H1 (cell line): Measurements from ENCODE around the gene IFT80. TPM values are rescaled to one million over a fixed set of nuclear protein-coding genes. Genes with fewer than 3 reads are reported as not detected.

ENCODE experiments used
- CTCF ChIA-PET: fragments of 300-600 bp; sonication (Branson Sonifier 250); formaldehyde crosslinking; loops from one replicate; lab custom pipeline; 2021; ENCODE audit not compliant: partially characterized antibody; lab: Charles Lee
- POLR2A ChIA-PET: fragments of 300-600 bp; sonication (Branson Sonifier 250); formaldehyde crosslinking; loops from one replicate; lab custom pipeline; 2021; ENCODE audit warnings: inconsistent platforms; ENCODE audit not compliant: partially characterized antibody; lab: Charles Lee
- DNase-seq, 2 experiments: peaks; one replicate each; pipeline versions ENCODE4 v3.0.0 to v3.0.0-alpha.2; 2010 to 2022; ENCODE audit warnings: low spot score in 2 of 2, low read depth in 1 of 2, mixed read lengths in 1 of 2
- FAIRE-seq: peaks from 2 replicates; lab custom pipeline; 2011; peaks lifted over from hg19 to GRCh38; lab: Jason Lieb, UNC
- H2AFZ ChIP-seq: 2 replicates; pipeline ENCODE4 v1.8.1; 2012; ENCODE audit warnings: low read length, inconsistent platforms
- H2AK5ac ChIP-seq: 2 replicates; pipeline ENCODE4 v1.6.1; 2013; ENCODE audit warnings: low read depth, low read length
- H2BK120ac ChIP-seq: replicated peaks from 2 replicates; pipeline ENCODE3; 2013; ENCODE audit warnings: low read depth, low read length, inconsistent platforms
- H2BK12ac ChIP-seq: 2 replicates; pipeline ENCODE4 v1.6.1; 2013; ENCODE audit warnings: low read depth, low read length
- H2BK15ac ChIP-seq: 2 replicates; pipeline ENCODE4 v1.6.1; 2013; ENCODE audit warnings: low read length
- H2BK20ac ChIP-seq: 2 replicates; pipeline ENCODE4 v1.6.1; 2013; ENCODE audit warnings: low read length
- H2BK5ac ChIP-seq: 2 replicates; pipeline ENCODE4 v1.6.1; 2013; ENCODE audit warnings: low read depth, low read length
- H3K14ac ChIP-seq: 2 replicates; pipeline ENCODE4 v1.6.1; 2013; ENCODE audit warnings: inconsistent platforms; ENCODE audit not compliant: insufficient read length
- H3K18ac ChIP-seq: 2 replicates; pipeline ENCODE4 v1.6.1; 2013; ENCODE audit warnings: low read length; ENCODE audit errors: extremely low read depth
- H3K23ac ChIP-seq: 2 replicates; pipeline ENCODE4 v1.6.1; 2013; ENCODE audit warnings: inconsistent platforms; ENCODE audit not compliant: insufficient read length
- H3K23me2 ChIP-seq: 2 replicates; pipeline ENCODE4 v1.6.1; 2013; ENCODE audit warnings: low read depth, low read length
- H3K27ac ChIP-seq: 2 replicates; pipeline ENCODE4 v1.6.1; 2011; ENCODE audit warnings: low read depth, low read length, inconsistent platforms
- H3K27me3 ChIP-seq, 4 experiments: replicated peaks in 1 of 4; 1 replicate in 1 of 4; 2 replicates in 3 of 4; pipeline versions ENCODE4 v1.6.1 to v1.8.1; 2011 to 2013; ENCODE audit warnings: low read length in 3 of 4, mild to moderate bottlenecking in 3 of 4, inconsistent platforms in 2 of 4, mixed read lengths in 2 of 4, moderate library complexity in 1 of 4; ENCODE audit not compliant: control insufficient read depth in 3 of 4, insufficient read depth in 3 of 4; ENCODE audit errors: extremely low read depth in 1 of 4
- H3K36me3 ChIP-seq, 4 experiments: 2 replicates each; pipeline versions ENCODE4 v1.6.1 to v1.8.1; 2011 to 2013; ENCODE audit warnings: mild to moderate bottlenecking in 4 of 4, low read length in 3 of 4, moderate library complexity in 2 of 4, control low read depth in 1 of 4, inconsistent platforms in 1 of 4; ENCODE audit not compliant: insufficient read depth in 4 of 4, control insufficient read depth in 2 of 4
- H3K4ac ChIP-seq: replicated peaks from 2 replicates; pipeline ENCODE3; 2013; ENCODE audit warnings: low read length, low read depth, mixed read lengths, inconsistent platforms; ENCODE audit not compliant: insufficient read length
- H3K4me1 ChIP-seq, 4 experiments: replicated peaks in 1 of 4; 1 replicate in 1 of 4; 2 replicates in 3 of 4; pipeline versions ENCODE4 v1.6.1 to v1.8.1; 2011 to 2013; ENCODE audit warnings: low read length in 3 of 4, inconsistent platforms in 2 of 4, mixed read lengths in 1 of 4; ENCODE audit not compliant: insufficient read depth in 4 of 4, control insufficient read depth in 3 of 4
- H3K4me2 ChIP-seq, 2 experiments: 2 replicates each; pipeline versions ENCODE4 v1.6.1 to v1.8.1; 2011 to 2013; ENCODE audit warnings: low read depth in 2 of 2, low read length in 2 of 2, control low read depth in 1 of 2, inconsistent platforms in 1 of 2, mild to moderate bottlenecking in 1 of 2; ENCODE audit not compliant: insufficient read depth in 1 of 2
- H3K4me3 ChIP-seq, 4 experiments: fragments of 200-600, 300-600 bp in 1 of 4; sonication (generic), shearing (Covaris generic), sonication (Bioruptor Twin) in 1 of 4; 2 replicates each; pipeline versions ENCODE4 v1.5.1 to v1.8.1; 2011 to 2016; ENCODE audit warnings: low read length in 4 of 4, low read depth in 3 of 4, control low read depth in 2 of 4, inconsistent platforms in 2 of 4, mild to moderate bottlenecking in 2 of 4, mixed read lengths in 1 of 4, moderate library complexity in 1 of 4; ENCODE audit not compliant: insufficient read depth in 2 of 4; ENCODE audit errors: extremely low read depth in 1 of 4
- H3K56ac ChIP-seq: replicated peaks from 2 replicates; pipeline ENCODE3; 2013; ENCODE audit warnings: low read depth, mild to moderate bottlenecking, mixed read lengths, low read length, inconsistent platforms; ENCODE audit not compliant: insufficient read length
- H3K79me1 ChIP-seq: 2 replicates; pipeline ENCODE4 v1.6.1; 2013; ENCODE audit warnings: low read depth, low read length, control low read depth
- H3K79me2 ChIP-seq, 2 experiments: 2 replicates each; pipeline versions ENCODE4 v1.6.1 to v1.8.1; 2012 to 2013; ENCODE audit warnings: low read length in 2 of 2, mild to moderate bottlenecking in 2 of 2, inconsistent platforms in 1 of 2; ENCODE audit not compliant: insufficient read depth in 2 of 2, control insufficient read depth in 1 of 2
- H3K9ac ChIP-seq, 4 experiments: replicated peaks in 1 of 4; 1 replicate in 1 of 4; 2 replicates in 3 of 4; pipeline versions ENCODE4 v1.6.1 to v1.8.1; 2011 to 2013; ENCODE audit warnings: low read depth in 3 of 4, low read length in 3 of 4, control low read depth in 2 of 4, mild to moderate bottlenecking in 2 of 4, moderate library complexity in 2 of 4, inconsistent platforms in 1 of 4; ENCODE audit errors: extremely low read depth in 1 of 4
- H3K9me3 ChIP-seq, 2 experiments: 2 replicates each; pipeline versions ENCODE4 v1.6.1 to v1.8.1; 2012 to 2013; ENCODE audit warnings: mild to moderate bottlenecking in 2 of 2, moderate library complexity in 2 of 2, control low read depth in 1 of 2, inconsistent platforms in 1 of 2, low read depth in 1 of 2, low read length in 1 of 2, mixed read lengths in 1 of 2; ENCODE audit not compliant: insufficient read depth in 2 of 2
- H4K20me1 ChIP-seq, 2 experiments: replicated peaks in 1 of 2; 2 replicates each; pipeline versions ENCODE3 to v1.8.1; 2011 to 2013; ENCODE audit warnings: inconsistent platforms in 2 of 2, low read length in 2 of 2, mild to moderate bottlenecking in 1 of 2; ENCODE audit not compliant: insufficient read depth in 2 of 2, control insufficient read depth in 1 of 2
- H4K5ac ChIP-seq: 2 replicates; pipeline ENCODE4 v1.6.1; 2013; ENCODE audit warnings: low read length, low read depth, mixed read lengths, inconsistent platforms; ENCODE audit not compliant: insufficient read length
- H4K8ac ChIP-seq: 2 replicates; pipeline ENCODE4 v1.8.0; 2013; ENCODE audit warnings: mild to moderate bottlenecking, moderate library complexity, low read length, inconsistent platforms; ENCODE audit not compliant: insufficient read depth; ENCODE audit errors: extremely low read depth
- H4K91ac ChIP-seq: replicated peaks from 2 replicates; pipeline ENCODE3; 2013; ENCODE audit warnings: low read length, mixed read lengths, inconsistent platforms; ENCODE audit not compliant: insufficient read length
- CEBPB ChIP-seq: IDR thresholded peaks from 2 replicates; pipeline ENCODE4 v1.6.1; 2012; ENCODE audit warnings: low read depth, low read length
- EZH2 ChIP-seq: fragments of 200-600 bp; sonication (generic); IDR thresholded peaks from 2 replicates; pipeline ENCODE4 v1.7.1; 2012; ENCODE audit warnings: low read depth, mild to moderate bottlenecking, moderate library complexity, low read length, inconsistent platforms; ENCODE audit not compliant: severe bottlenecking
- NRF1 ChIP-seq: IDR thresholded peaks from 2 replicates; pipeline ENCODE4 v1.6.1; 2011; ENCODE audit warnings: mild to moderate bottlenecking, low read depth, low read length, improper control_type of control experiment
- POLR2A ChIP-seq, 2 experiments: IDR thresholded peaks; 1 replicate in 1 of 2; 2 replicates in 1 of 2; pipeline ENCODE4 v1.6.1; 2011; ENCODE audit warnings: low read depth in 2 of 2, low read length in 2 of 2, mild to moderate bottlenecking in 2 of 2; ENCODE audit errors: control extremely low read depth in 1 of 2
- POU5F1 ChIP-seq: IDR thresholded peaks from 2 replicates; pipeline ENCODE4 v1.6.1; 2011; ENCODE audit warnings: low read depth, mild to moderate bottlenecking, low read length, moderate library complexity
- RFX5 ChIP-seq: IDR thresholded peaks from 2 replicates; pipeline ENCODE4 v1.6.1; 2011; ENCODE audit warnings: low read depth, low read length, improper control_type of control experiment, borderline replicate concordance
- RXRA ChIP-seq: IDR thresholded peaks from 2 replicates; pipeline ENCODE4 v1.6.1; 2011; ENCODE audit warnings: low read depth, mild to moderate bottlenecking, low read length, moderate library complexity; ENCODE audit not compliant: insufficient read depth
- SP1 ChIP-seq: IDR thresholded peaks from 2 replicates; pipeline ENCODE4 v1.6.1; 2011; ENCODE audit warnings: low read depth, low read length
- SP2 ChIP-seq: IDR thresholded peaks from 2 replicates; pipeline ENCODE4 v1.6.1; 2012; ENCODE audit warnings: mild to moderate bottlenecking, low read length, inconsistent platforms
- SP4 ChIP-seq: IDR thresholded peaks from 2 replicates; pipeline ENCODE4 v1.6.1; 2012; ENCODE audit warnings: low read length, inconsistent platforms
- SRF ChIP-seq: IDR thresholded peaks from 2 replicates; pipeline ENCODE4 v1.6.1; 2011; ENCODE audit warnings: mild to moderate bottlenecking, low read depth, low read length, moderate library complexity
- SUZ12 ChIP-seq: fragments of 200-600 bp; sonication (generic); IDR thresholded peaks from 2 replicates; pipeline ENCODE4 v1.6.1; 2012; ENCODE audit warnings: mild to moderate bottlenecking, inconsistent platforms, low read length, moderate library complexity, mixed read lengths
- TEAD4 ChIP-seq: IDR thresholded peaks from 2 replicates; pipeline ENCODE4 v1.6.1; 2012; ENCODE audit warnings: low read depth, low read length, inconsistent platforms, mixed read lengths
- USF2 ChIP-seq: IDR thresholded peaks from 2 replicates; pipeline ENCODE4 v1.6.1; 2011; ENCODE audit warnings: low read length, improper control_type of control experiment
- ZNF274 ChIP-seq: IDR thresholded peaks from 2 replicates; pipeline ENCODE4 v1.7.0; 2012; ENCODE audit warnings: low read length, borderline replicate concordance; ENCODE audit errors: extremely low read depth
- WGBS, 2 experiments: shearing (Covaris generic) in 1 of 2; methylation state at CpG; one replicate each; pipeline versions ENCODE4 v1.1.6 to v1.1.7; 2013 to 2015; ENCODE audit warnings: low lambda C conversion rate in 2 of 2, mixed read lengths in 2 of 2, inconsistent platforms in 1 of 2, low coverage in 1 of 2, missing lambda C conversion rate in 1 of 2; ENCODE audit not compliant: insufficient replicate concordance in 2 of 2, insufficient coverage in 1 of 2, insufficient read length in 1 of 2; ENCODE audit errors: extremely low coverage in 1 of 2, missing lambda C conversion rate in 1 of 2; 5-methylcytosine and 5-hydroxymethylcytosine counted together
- polyA plus RNA-seq, 7 experiments: library from polyadenylated mRNA; depleted of rRNA in 3 of 7; stranded (reverse) in 5 of 7; unstranded in 2 of 7; fragments of >200 nt in 5 of 7; fragments of 200-250 nt in 2 of 7; gene quantifications; 1 replicate in 5 of 7; 2 replicates in 1 of 7; 4 replicates in 1 of 7; pipeline versions ENCODE4 v1.2.1 to v1.2.3, GENCODE V29; 2011 to 2013; ENCODE audit warnings: missing spikeins in 2 of 7, mixed read lengths in 2 of 7
- total RNA-seq: library from RNA; stranded (reverse); fragmentation: NEBNext Ultra II Directional; extraction: Animal tissue kit (Norgen Biotek cat#: 25700); gene quantifications from 2 replicates; pipeline ENCODE4 v1.2.1, GENCODE V29; 2021

Gene IFT80
- total and polyA plus RNA-seq, 2 of the 8 experiments (the other 6 are each of a cell fraction or from before 2014, with no cell fraction given), result 7.2 to 25.9 TPM

- no peak overlapping the region for H3K4me2 ChIP-seq
- H4K20me1 ChIP-seq, result peaks cover 0 to 7% of the 10 kb centered on the region in 2 experiments
- FAIRE-seq, result no peak
- H3K4ac ChIP-seq, result no peak overlapping the region
- H3K23me2 ChIP-seq, result no peaks in the 10 kb centered on the region
- DNase-seq, result no peak
- H3K79me1 ChIP-seq, result no peaks in the 10 kb centered on the region
- H2BK15ac ChIP-seq, result no peak overlapping the region
- peaks cover 5 to 81% (median 43%) of the 10 kb centered on the region in 4 experiments for H3K36me3 ChIP-seq
- no peak overlapping the region for H3K56ac ChIP-seq
- H3K27ac ChIP-seq, result no peak overlapping the region
- H3K23ac ChIP-seq, result no peak overlapping the region
- H2BK12ac ChIP-seq, result no peak overlapping the region
- no peak overlapping the region for H4K8ac ChIP-seq
- peaks cover 0 to 64% of the 10 kb centered on the region in 2 experiments; a peak in 3 of 4 replicates for H3K79me2 ChIP-seq
- no peak overlapping the region for H2AFZ ChIP-seq
- CTCF ChIA-PET, result interaction anchor here (0.6 to 1.7 kb wide), 5 partner anchors 11 to 404 kb away, joined by 3 to 4 read pairs (median 3); partner anchors contain the start of gene TRIM59
- no peak overlapping the region for H3K4me3 ChIP-seq
- H4K5ac ChIP-seq, result no peak overlapping the region
- H3K14ac ChIP-seq, result no peak overlapping the region
- H4K91ac ChIP-seq, result no peak overlapping the region
- H2BK20ac ChIP-seq, result no peak overlapping the region
- H3K27me3 ChIP-seq, result no peaks in the 10 kb centered on the region
- H3K18ac ChIP-seq, result no peak overlapping the region
- H3K4me1 ChIP-seq, result peaks cover 0 to 5% (median under 1%) of the 10 kb centered on the region in 4 experiments; a peak in 3 of 7 replicates
- WGBS, 2 experiments, result 96% methylated on average over 1 of the region's 1 CpG; no CpG with 5 or more reads in 1 of the 2 experiments
- no peak overlapping the region for H2BK120ac ChIP-seq
- no peaks in the 10 kb centered on the region for H3K9me3 ChIP-seq
- H3K9ac ChIP-seq, result no peak overlapping the region
- no peak overlapping the region for H2AK5ac ChIP-seq
- POLR2A ChIA-PET, result interaction anchor here (1.2 to 8.6 kb wide), 4 partner anchors 9 to 36 kb away, joined by 3 to 70 read pairs (median 10); partner anchors contain the start of genes SMC4 and TRIM59
- H2BK5ac ChIP-seq, result no peak overlapping the region
- TF ChIP-seq NRF1 (no peak), TEAD4 (no peak), CEBPB (no peak), POLR2A (IDR thresholded peaks at IDR 0.05; ENCODE audit: control extremely low read depth in 1 of 2, low read depth in 2 of 2, low read length in 2 of 2) (no peak), EZH2 (no peak), SP1 (no peak), ZNF274 (no peak), SUZ12 (no peak), USF2 (no peak), POU5F1 (no peak), RFX5 (no peak), RXRA (no peak), SP4 (no peak), SP2 (no peak), SRF (no peak)
Measured at GRCh38 chr3:160435747-160436146, 36.7 kb upstream of the IFT80 start.
